ENCODE data around the gene IP6K1.

IP6K1 gene

DNA sequence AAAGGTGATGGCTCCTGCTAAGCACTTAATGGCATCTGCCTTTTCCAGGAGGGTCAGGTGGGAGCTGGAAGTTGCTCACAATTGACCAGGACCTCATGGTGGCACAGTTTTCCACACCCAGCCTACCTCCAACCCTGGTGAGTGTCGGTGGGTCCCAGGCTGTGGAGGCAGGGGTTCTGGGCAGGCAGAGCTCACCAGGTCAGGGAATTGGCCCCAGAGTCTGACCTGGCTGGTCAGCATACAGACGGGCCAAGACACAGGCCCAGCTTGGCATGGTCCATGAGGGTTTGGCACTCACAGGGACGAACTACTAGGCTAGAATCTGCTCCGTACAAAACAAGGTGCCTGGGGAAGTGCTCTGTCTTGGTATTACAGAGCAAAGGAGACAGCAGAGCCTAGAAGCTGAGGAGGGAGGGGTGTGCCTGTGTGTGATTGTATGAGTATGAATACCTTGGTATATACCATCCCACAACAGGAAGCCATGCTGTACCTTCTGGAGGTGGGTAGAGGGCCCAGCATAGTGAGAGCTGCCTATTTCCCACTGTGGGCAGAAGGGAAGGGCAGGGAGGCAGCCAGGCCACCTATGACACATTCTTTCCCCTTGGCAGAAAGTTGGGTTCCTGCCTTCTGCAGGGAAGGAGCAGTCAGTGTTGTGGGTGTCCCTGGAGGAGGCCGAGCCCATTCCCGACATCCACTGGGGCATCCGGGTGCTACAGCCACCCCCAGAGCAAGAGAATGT is 105.7 kb downstream of the IP6K1 start:
- Histone ChIP-seq H3K27ac (no peak overlapping the region), H3K4me3 (no peak overlapping the region)

DNA sequence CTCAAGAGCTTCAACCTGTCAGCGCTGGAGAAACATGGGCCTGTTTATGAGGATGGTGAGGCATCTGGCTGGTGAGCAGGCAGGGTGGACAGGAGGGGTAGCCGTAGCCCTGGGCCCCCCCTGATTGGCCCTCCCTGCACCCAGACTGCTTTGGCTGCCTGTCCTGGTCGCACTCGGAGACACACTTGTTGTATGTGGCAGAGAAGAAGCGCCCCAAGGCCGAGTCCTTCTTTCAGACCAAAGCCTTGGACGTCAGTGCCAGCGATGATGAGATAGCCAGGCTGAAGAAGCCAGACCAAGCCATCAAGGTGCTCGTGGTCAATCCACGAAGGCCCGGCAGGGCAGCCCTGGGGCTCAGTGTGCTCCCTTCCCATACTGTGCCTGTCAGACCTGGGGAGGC is 110.4 kb downstream of the IP6K1 start:
- H3K4me3 ChIP-seq, result no peak overlapping the region

GRCh38 chr3:49674497-49674983 is 111.8 kb downstream of the IP6K1 start:
- H3K27ac ChIP-seq, result peak overlapping the region; percentile 56 to 98 (median 90)
- peak overlapping the region; percentile 66 to 98 (median 72) for H3K4me3 ChIP-seq

More for the DNA sequence above, 110.4 kb downstream of the IP6K1 start:
- no peak overlapping the region for H3K27ac ChIP-seq
